HepG2 (cell line): ENCODE measurements around the gene GPC4.

Experiments used
- CHD2 ChIP-seq: IDR thresholded peaks from 2 replicates; pipeline ENCODE4 v1.6.1; 2011; ENCODE audit warnings: low read depth, low read length, improper control_type of control experiment
- GMEB1 ChIP-seq: sonication (generic); formaldehyde crosslinking; IDR thresholded peaks from 2 replicates; pipeline ENCODE4 v1.5.1; 2020; ENCODE audit warnings: missing genetic modification reagents, mild to moderate bottlenecking, borderline replicate concordance
- RFX5 ChIP-seq: IDR thresholded peaks from 2 replicates; pipeline ENCODE4 v1.6.1; 2011; ENCODE audit warnings: low read depth, low read length, improper control_type of control experiment
- TARDBP ChIP-seq: sonication (generic); formaldehyde crosslinking; IDR thresholded peaks from 2 replicates; pipeline ENCODE4 v1.8.0; 2022; ENCODE audit warnings: mild to moderate bottlenecking, missing genetic modification reagents
- TCF7 ChIP-seq: sonication (generic); IDR thresholded peaks from 2 replicates; pipeline ENCODE4 v1.6.1; 2016; ENCODE audit warnings: antibody characterized with exemption, low read depth
- ZNF549 ChIP-seq: sonication (generic); formaldehyde crosslinking; IDR thresholded peaks from 2 replicates; pipeline ENCODE4 v1.5.0; 2020; ENCODE audit warnings: missing genetic modification reagents
- ZNF619 ChIP-seq: sonication (generic); formaldehyde crosslinking; IDR thresholded peaks from 2 replicates; pipeline ENCODE4 v1.4.0; 2020; ENCODE audit warnings: mild to moderate bottlenecking, missing genetic modification reagents

- no peak for TF ChIP-seq GMEB1 (CRISPR knock-in tag)
- TF ChIP-seq TCF7: no peak
- no peak for TF ChIP-seq TARDBP (CRISPR knock-in tag)
- no peak for TF ChIP-seq RFX5
- no peak for TF ChIP-seq ZNF619 (CRISPR knock-in tag)
- TF ChIP-seq CHD2: no peak
- TF ChIP-seq ZNF549: no peak
These were observed 2.6 kb downstream of the GPC4 start for GRCh38 chrX:133412665-133413064.
